HL-60/S4 treated with retinoic acid at 250 ng/mL for 4 days and 3 days (cell line): ENCODE results near the gene FER.
"Not testable (repeated sequence)": the region's sequence is repeated elsewhere in the genome, so short reads cannot be mapped to it uniquely, and the experiment has no call there.

ENCODE experiments used
- in situ Hi-C: fragments of 300-500 bp; cut with MboI; formaldehyde crosslinking; loops from 2 replicates; pipeline ENCODE4 v1.7.0; 2022; ENCODE audit warnings: low sequenced_read_pairs

Gene FER

GRCh38 chr5:108743846-108744245 lies 3.9 kb upstream of the FER start:
- in situ Hi-C loops = no loop called here

- in situ Hi-C loops = no loop called here
Observed at GRCh38 chr5:108747111-108747773, 455 bp upstream of the FER start.

GRCh38 chr5:108748401-108749127 lies 867 bp downstream of the FER start:
- in situ Hi-C loops = no loop called here

GRCh38 chr5:108749128-108749861 lies 1.6 kb downstream of the FER start:
- in situ Hi-C loops = no loop called here

- in situ Hi-C loops = no loop called here
Observed at GRCh38 chr5:108753331-108753730, 5.6 kb downstream of the FER start.

- in situ Hi-C loops = no loop called here
Observed at GRCh38 chr5:108753877-108754276, 6.2 kb downstream of the FER start.

- in situ Hi-C loops = no loop called here
Observed at GRCh38 chr5:108760512-108760911, 12.8 kb downstream of the FER start.

GRCh38 chr5:108762660-108763059 lies 15.0 kb downstream of the FER start:
- in situ Hi-C loops = no loop called here

GRCh38 chr5:108763222-108763916 lies 15.7 kb downstream of the FER start:
- in situ Hi-C loops = no loop called here

- in situ Hi-C loops = no loop called here
Observed at GRCh38 chr5:108765647-108766046, 17.9 kb downstream of the FER start.

GRCh38 chr5:108766916-108767315 lies 19.2 kb downstream of the FER start:
- in situ Hi-C loops = not testable (repeated sequence)

- in situ Hi-C loops = no loop called here
Observed at GRCh38 chr5:108769352-108769751, 21.7 kb downstream of the FER start.

GRCh38 chr5:108772626-108773025 lies 24.9 kb downstream of the FER start:
- in situ Hi-C loops = no loop called here

- in situ Hi-C loops = no loop called here
Observed at GRCh38 chr5:108773330-108773729, 25.6 kb downstream of the FER start.

GRCh38 chr5:108774079-108774478 lies 26.4 kb downstream of the FER start:
- in situ Hi-C loops = not testable (repeated sequence)

- in situ Hi-C loops = not testable (repeated sequence)
Observed at GRCh38 chr5:108777582-108777981, 29.9 kb downstream of the FER start.

- in situ Hi-C loops = not testable (repeated sequence)
Observed at GRCh38 chr5:108784577-108784976, 36.9 kb downstream of the FER start.

- in situ Hi-C loops = no loop called here
Observed at GRCh38 chr5:108786806-108787483, 39.2 kb downstream of the FER start.

- in situ Hi-C loops = no loop called here
Observed at GRCh38 chr5:108788142-108788541, 40.4 kb downstream of the FER start.

- in situ Hi-C loops = no loop called here
Observed at GRCh38 chr5:108793207-108793606, 45.5 kb downstream of the FER start.

GRCh38 chr5:108794349-108794748 lies 46.7 kb downstream of the FER start:
- in situ Hi-C loops = not testable (repeated sequence)
